HL-60 (cell line): ENCODE results near the gene KLC1.

Experiments
- SPI1 ChIP-seq: IDR thresholded peaks from 2 replicates; pipeline ENCODE4 v1.6.1; 2012; ENCODE audit warnings: low read depth, mild to moderate bottlenecking, borderline replicate concordance
- TF ChIP-seq, protein P1 (sequence below): IDR thresholded peaks from one replicate; pipeline ENCODE4 v1.5.1; 2011; ENCODE audit warnings: low read length, control low read depth, inconsistent platforms; ENCODE audit not compliant: insufficient read depth

DNA sequence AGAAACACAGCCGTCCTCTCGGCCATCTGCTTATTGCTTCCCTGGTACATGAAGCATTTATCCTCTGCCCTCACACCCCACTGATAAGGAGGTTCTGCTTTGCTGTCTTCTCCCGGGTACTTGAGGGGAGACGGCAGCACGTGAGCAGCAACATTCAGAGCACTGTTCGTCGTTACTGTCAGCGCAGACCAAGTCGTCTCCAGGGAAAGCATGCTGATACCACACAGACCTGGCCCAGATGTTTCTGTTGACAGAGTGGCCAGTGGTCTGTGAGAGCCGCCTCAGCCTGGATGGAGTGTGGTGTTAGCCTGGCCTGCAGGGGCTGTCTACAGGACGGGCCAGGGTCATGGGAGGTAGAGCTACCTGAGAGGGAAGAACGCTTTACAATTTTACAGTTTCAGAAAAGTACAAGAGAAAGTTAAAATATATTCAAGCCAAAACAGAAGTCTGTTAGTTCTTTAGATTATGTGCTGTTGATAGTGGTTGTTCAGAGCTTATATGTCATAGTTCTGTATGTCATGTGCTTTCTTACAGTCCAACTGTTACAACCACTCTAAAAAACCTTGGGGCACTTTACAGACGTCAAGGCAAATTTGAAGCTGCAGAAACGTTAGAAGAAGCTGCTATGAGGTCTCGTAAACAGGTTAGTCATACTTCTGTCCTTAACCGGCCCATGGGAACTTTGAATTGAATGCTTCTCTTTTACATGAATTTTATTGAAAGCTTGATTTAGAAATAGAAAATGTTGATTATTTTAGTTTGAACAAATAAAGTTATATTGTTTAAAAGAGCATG lies 48.1 kb downstream of the KLC1 start:
- TF ChIP-seq, protein P1, sequence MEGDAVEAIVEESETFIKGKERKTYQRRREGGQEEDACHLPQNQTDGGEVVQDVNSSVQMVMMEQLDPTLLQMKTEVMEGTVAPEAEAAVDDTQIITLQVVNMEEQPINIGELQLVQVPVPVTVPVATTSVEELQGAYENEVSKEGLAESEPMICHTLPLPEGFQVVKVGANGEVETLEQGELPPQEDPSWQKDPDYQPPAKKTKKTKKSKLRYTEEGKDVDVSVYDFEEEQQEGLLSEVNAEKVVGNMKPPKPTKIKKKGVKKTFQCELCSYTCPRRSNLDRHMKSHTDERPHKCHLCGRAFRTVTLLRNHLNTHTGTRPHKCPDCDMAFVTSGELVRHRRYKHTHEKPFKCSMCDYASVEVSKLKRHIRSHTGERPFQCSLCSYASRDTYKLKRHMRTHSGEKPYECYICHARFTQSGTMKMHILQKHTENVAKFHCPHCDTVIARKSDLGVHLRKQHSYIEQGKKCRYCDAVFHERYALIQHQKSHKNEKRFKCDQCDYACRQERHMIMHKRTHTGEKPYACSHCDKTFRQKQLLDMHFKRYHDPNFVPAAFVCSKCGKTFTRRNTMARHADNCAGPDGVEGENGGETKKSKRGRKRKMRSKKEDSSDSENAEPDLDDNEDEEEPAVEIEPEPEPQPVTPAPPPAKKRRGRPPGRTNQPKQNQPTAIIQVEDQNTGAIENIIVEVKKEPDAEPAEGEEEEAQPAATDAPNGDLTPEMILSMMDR = no peak
- no peak for TF ChIP-seq SPI1
